ENCODE measurements around the gene SMARCB1.
"Not testable (repeated sequence)": the region's sequence is repeated elsewhere in the genome, so short reads cannot be mapped to it uniquely, and the experiment has no call there.

The SMARCB1 gene

DNA sequence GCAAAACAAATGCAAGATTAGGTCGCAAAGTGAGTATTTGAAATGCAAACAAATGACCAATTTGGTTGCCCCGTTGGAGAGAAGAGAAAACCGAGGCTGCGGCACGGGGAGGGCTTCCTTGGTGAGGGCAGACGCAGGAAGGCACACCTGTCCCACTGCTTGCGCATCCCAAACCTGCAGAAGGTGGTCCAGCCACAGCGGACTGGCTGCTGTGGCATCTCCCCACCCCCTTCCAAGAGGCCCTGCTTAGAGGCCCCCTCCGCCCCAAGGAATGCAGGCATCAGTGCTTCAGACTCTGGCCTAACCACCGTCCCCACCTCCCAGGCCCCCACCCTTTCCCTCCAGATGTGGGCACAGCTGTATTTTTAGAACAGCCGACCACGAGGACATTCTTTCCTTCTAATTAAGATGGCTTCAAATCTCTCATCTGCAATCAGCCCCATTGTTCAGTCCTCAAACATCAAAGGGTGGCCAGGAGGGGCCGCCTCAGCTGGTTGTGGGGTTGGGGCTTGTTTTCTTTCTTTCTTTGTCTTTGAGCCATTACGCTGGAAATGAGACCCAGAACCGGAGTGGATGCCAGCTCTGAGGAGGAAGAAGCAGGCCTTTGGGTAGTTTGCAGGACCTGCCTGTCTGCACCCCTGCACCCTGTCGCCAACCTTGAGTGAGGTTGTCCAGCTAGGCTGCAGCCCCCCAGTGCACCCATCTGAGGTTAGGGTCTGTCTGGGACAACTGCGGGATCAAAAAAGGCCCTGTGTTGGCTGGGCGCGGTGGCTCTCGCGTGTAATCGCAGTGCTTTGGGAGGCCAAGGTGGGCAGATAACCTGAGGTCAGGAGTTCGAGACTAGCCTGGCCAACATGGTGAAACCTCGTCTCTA, 61.5 kb downstream of the SMARCB1 start:
- DNase-seq = no peak

DNA sequence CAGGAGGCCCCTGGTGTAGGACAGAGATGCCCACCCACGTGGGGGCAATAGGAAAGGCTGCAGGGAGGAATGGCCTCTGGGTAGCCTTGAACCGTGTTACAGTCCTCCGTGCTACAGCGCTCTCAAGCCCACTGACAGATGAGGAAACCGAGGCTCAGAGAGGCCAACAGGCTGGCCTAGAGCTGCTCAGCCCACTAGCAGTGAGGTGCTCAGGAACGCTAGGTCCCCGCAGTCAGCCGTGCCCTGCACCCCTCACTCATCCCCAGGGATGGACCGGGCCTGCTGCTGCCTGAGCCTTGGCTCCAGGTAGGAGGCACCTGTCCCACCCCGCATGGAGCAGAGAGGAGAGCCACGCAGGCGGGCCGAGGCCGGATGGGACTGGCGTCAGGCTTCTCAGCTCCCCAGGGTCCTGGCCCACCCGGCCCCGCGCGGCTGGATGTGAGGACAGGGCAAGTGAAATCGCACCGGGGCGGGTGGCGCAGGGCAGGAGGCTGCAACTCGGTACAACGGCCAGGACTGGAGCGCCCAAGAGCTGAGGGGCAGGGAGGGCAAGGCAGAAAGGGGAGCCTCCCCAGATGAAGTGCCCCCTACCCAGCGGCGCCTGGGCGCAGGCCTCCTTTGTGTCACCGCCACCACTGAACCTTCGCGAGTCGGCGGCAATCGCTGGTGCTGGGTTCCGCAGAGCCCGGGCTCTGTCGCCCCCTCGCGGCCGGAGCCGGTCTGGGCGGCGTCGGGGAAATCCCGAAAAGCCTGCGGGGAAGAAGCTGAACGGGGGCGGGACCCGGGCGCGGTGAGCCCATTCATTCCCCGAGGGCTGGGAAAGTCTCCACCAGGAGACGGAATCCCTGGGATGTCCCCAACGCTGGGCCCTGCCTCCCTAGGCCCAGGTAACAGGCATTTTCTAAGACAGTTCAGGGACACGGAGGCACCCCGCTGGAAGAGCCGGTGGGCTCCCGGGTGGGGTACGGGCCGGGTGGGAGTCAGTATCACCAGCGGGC, 62.5 kb downstream of the SMARCB1 start:
- DNase-seq = peak; percentile 61

- no peak for DNase-seq
These were observed 63.4 kb downstream of the SMARCB1 start for GRCh38 chr22:23850136-23850611.

GRCh38 chr22:23856721-23857605, 70.2 kb downstream of the SMARCB1 start:
- DNase-seq = no peak

DNA sequence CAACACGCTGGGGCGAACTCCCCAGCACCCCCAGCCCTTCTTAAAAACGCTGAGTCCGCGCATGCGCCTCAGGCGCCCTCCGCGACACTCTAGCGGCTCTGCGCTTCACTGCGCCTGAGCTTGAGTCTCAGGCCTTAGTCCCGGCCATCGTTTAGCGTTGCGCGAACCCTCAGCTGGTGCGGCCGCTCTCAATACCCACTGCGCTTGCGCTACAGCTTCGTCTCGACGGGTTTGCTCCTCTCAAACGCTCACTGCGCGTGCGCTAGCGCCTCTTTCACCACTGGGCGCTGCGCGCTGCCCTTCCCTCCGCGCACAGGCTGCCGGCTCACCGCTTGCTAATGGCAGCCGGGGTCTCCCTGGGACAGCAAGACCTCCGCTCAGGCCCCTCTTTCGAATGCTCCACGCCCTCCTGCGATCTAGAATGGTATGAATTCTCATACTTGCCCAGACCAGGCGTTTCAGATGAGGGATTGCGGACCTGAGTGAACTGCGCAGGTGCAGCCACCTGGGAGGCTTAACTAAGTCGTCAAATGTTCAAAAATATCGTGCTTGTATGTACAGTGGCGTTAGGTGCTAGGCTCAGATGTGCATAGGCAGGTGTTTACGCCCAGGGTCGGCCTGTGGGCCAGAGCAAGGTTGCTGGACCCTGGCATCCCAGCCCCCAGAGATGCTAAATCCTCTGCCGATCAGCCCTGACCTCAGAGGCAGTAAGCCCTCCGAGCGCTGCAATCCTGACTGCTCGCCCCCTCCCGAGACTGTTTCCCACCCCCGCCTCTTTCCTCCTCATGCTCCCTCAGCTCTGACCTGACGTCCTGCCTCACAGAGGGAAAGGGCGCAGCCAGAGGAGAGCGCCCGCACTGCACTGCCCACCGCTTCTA, 71.1 kb downstream of the SMARCB1 start, which contains the start of gene SLC2A11:
Gene SLC2A11, plus strand, starts transcription at position 270 of the 878 bp plus-strand sequence. Its CDS starts 125 bp downstream, at position 395.
- DNase-seq = peak; percentile 84

- DNase-seq = no peak
These were observed 71.7 kb downstream of the SMARCB1 start for GRCh38 chr22:23858484-23858815.

DNA sequence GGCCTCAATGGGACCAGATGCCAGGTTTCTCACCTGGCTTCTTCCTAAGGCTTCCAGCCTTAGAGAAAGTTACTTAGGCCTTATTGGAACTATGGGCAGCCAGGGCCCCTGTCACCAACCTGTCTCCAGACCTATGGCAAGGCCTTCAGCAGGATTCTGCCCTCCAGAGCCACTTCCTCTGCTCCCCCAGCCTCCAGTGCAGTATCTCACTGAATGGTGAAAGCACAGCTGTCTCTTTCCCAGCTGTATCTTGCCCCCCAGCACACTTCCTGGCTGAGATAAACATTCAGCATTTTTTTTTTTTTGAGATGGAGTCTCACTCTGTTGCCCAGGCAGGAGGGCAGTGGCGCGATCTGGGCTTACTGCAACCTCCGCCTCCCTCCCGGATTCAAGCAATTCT, 72.4 kb downstream of the SMARCB1 start:
- no peak for DNase-seq

- not testable (repeated sequence) for DNase-seq
These were observed 73.4 kb downstream of the SMARCB1 start for GRCh38 chr22:23860187-23860586.

DNA sequence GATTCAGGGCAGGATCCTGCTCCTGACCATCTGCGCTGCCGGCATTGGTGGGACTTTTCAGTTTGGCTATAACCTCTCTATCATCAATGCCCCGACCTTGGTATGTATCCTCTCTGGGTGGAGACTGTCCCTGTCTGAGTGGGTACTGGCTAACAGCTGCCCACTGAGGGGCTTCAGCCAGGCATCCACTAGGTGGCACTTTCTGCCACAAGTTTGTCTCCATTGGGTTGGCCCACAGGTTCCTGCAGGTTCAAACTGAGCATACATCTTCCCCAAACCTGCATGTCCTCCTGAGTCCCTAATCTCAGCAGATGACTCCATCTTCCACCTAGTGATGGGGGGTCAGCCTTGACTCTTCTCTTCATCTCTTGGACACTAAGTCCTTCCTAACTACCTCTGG, 75.3 kb downstream of the SMARCB1 start:
- peak; percentile 3 for DNase-seq

DNA sequence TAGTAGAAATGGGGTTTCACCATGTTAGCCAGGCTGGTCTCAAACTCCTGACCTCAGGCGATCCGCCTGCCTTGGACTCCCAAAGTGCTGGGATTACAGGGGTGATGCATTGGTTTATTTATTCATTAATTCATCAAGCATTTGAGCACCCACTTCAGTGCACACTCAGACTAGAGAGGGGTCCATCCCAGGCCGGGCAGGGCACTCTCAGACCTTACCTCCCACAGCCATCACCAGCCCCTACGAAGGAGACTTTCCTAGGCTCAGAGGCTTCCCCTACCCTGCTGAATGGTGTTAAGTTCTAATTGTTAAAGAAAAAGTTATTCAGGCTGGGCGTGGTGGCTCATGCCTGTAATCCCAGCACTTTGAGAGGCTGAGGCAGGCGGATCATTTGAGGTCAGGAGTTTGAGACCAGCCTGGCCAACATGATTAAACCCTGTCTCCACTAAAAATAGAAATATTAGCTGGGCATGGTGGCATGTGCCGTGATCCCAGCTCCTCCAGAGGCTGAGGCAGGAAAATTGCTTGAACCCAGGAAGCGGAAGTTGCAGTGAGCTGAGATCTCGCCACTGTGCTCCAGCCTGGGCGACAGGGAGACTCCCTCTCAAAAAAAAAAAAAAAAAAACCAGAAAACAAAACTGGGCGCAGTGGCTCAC, 77.9 kb downstream of the SMARCB1 start:
- not testable (repeated sequence) for DNase-seq

- no peak for DNase-seq
These were observed 81.8 kb downstream of the SMARCB1 start for GRCh38 chr22:23868580-23868979.

- DNase-seq = no peak
These were observed 88.1 kb downstream of the SMARCB1 start for GRCh38 chr22:23874871-23875270.

GRCh38 chr22:23875801-23876200, 89.0 kb downstream of the SMARCB1 start:
- no peak for DNase-seq

DNA sequence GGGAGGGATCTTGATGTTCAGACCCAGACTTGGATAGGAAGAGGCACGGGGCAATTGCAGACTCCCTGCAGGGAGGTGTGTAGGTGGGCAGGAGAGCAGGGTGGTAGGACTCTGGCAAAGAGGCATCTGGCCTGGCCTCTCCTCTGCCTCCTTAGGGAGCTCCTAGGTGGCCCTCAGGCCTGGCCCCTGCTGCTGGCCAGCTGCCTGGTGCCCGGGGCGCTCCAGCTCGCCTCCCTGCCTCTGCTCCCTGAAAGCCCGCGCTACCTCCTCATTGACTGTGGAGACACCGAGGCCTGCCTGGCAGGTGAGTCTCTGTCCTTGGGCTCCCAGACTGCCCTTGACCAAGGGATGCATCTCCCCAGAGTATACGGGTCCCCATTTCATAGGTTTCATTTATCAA, 90.8 kb downstream of the SMARCB1 start:
- no peak for DNase-seq

DNA sequence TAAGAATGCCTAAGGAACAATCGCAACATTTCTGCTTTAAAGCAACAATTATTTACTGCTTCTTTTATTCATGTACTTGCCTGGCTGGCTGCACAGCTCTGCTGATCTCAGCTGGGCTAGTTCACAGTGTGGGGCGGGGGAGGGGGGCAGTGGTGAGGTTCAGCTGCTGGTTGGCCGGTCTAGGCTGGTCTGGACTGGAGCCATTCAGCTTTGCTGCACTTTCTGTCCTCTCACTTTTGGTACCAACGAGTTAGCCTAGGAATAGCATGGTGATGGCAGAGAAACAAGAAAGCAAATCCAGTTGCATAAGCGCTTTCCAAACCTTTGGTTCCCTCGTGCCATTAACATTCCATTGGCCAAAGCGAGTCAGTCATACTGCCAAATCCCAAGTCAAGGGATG, 91.5 kb downstream of the SMARCB1 start:
- DNase-seq = no peak

DNA sequence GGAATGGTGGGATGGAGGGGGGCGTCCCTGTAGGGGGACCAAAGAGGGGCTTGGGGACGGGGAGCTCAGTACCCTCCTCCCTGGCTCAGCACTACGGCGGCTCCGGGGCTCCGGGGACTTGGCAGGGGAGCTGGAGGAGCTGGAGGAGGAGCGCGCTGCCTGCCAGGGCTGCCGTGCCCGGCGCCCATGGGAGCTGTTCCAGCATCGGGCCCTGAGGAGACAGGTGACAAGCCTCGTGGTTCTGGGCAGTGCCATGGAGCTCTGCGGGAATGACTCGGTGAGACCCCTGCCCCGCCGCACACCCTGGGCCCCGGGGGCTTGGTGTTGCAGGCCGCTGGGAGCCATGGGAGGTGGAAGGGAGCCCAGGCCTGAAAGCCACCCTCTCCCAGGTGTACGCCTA, 95.6 kb downstream of the SMARCB1 start:
- DNase-seq = no peak

- no peak for DNase-seq
These were observed 96.9 kb downstream of the SMARCB1 start for GRCh38 chr22:23883658-23884057.

DNA sequence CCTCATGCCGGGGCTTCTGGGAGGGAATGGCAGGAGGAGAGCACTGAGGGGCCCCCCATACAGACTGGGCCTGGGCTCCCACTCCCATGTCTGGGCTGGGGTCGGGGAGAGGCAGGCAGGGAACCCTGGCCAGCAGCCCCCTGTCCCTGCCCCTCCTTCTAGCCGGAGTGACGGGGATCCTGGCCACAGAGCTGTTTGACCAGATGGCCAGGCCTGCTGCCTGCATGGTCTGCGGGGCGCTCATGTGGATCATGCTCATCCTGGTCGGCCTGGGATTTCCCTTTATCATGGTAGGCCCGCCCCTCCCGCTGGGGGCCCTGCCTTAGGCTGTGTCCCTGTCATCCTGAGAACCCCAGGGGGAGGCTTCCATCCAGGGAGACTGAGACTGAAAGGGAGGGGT, 97.4 kb downstream of the SMARCB1 start:
- DNase-seq = no peak

Data from GOT3 (cell line).